Measurements from ENCODE around the gene ZNF608.

ZNF608 gene

DNA sequence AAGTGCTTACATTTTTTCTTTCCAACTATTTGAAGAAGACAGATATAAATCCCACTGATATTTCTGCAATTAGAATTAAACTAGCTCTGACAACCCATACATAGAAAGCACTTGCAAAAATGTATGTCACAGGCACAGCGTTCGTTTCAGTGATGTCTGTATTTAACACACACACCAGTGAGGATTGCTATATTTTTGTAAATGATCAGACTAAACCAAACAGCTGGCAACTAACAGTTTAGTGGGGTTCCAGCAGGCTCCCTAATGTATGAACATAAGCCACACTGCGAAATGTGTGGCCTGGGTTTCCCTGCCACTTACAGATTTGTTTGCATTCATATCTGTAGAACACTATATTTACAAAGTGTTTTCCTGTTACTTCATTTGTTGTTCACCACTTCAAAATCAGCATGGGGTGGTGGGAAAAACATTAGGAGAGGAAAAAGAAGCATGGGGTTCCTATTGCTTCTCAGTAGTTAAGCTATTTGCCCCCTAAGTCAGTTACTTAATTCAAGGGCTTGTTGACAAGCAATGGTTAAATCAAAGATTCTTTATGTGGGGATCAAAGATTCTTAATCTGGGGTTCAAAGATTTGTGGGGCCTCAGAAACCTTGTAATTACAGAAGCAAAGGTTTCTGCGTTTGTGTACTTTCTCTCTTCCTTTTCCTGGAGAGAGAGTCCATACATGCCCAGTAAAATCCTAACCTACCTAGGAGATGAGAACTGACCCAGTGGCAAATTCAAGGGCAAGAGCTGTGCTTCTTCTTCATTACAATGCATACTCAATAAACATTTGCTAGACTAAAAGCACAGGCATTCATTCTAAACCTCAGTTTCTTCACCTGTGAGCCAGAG, 27.1 kb downstream of the ZNF608 start:
- no peak for DNase-seq (ENCODE audit: low spot score)
- in situ Hi-C loops (cut with MboI; ENCODE audit: low pct_unique_long_range_greater_than_20kb, low sequenced_read_pairs, unreplicated experiment): no loop called here
- no peak for TF ChIP-seq CTCF (IDR thresholded peaks at IDR 0.05; ENCODE audit: extremely low read depth, insufficient read depth, missing control alignments)

GRCh38 chr5:124718380-124718789, 28.1 kb downstream of the ZNF608 start:
- no peak for TF ChIP-seq CTCF (IDR thresholded peaks at IDR 0.05; ENCODE audit: extremely low read depth, insufficient read depth, missing control alignments)
- in situ Hi-C loops (cut with MboI; ENCODE audit: low pct_unique_long_range_greater_than_20kb, low sequenced_read_pairs, unreplicated experiment): no loop called here
- DNase-seq (ENCODE audit: low spot score): no peak

GRCh38 chr5:124716169-124716568, 30.3 kb downstream of the ZNF608 start:
- in situ Hi-C loops (cut with MboI; ENCODE audit: low pct_unique_long_range_greater_than_20kb, low sequenced_read_pairs, unreplicated experiment): no loop called here
- TF ChIP-seq CTCF (IDR thresholded peaks at IDR 0.05; ENCODE audit: extremely low read depth, insufficient read depth, missing control alignments): no peak
- no peak for DNase-seq (ENCODE audit: low spot score)

DNA sequence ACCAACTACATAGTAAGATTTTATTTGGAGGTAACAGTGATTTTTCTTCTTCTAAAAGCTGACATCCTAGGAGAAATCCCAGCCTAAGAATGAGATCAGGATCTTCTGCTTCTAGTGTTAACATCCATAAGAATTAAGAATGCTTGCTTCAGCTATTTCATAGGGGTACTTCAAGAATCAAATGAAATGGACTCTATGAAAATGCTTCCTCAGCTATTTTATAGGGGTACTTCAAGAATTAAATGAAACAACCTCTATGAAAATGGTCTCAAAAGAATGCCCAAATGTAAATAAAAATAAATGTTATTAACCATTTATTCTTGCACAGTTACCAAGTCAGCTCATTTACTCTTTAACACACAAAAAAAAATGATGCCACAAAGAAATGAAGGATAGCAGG, 31.5 kb downstream of the ZNF608 start:
- no peak for DNase-seq (ENCODE audit: low spot score)
- in situ Hi-C loops (cut with MboI; ENCODE audit: low pct_unique_long_range_greater_than_20kb, low sequenced_read_pairs, unreplicated experiment): no loop called here
- TF ChIP-seq CTCF (IDR thresholded peaks at IDR 0.05; ENCODE audit: extremely low read depth, insufficient read depth, missing control alignments): no peak

DNA sequence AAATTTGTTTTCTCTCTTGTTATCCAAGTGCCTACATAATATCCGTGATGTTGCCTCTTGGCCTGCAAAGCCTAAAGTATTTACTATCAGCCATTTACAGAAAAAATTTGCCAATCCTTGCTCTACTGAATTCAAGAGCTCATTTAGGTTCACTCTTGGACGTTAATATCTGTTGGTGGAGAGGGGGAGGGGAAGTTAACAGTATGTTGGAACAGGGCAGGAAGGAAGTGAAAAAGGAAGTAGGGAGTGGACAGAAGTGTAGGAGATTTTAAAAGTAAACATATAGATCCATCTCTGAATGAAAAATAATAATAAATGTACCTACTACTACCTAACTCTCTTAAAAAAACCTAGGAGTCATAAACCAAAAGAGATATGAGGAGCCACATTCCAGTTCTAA, 32.8 kb downstream of the ZNF608 start:
- TF ChIP-seq CTCF (IDR thresholded peaks at IDR 0.05; ENCODE audit: extremely low read depth, insufficient read depth, missing control alignments): no peak
- in situ Hi-C loops (cut with MboI; ENCODE audit: low pct_unique_long_range_greater_than_20kb, low sequenced_read_pairs, unreplicated experiment): no loop called here
- DNase-seq (ENCODE audit: low spot score): no peak

DNA sequence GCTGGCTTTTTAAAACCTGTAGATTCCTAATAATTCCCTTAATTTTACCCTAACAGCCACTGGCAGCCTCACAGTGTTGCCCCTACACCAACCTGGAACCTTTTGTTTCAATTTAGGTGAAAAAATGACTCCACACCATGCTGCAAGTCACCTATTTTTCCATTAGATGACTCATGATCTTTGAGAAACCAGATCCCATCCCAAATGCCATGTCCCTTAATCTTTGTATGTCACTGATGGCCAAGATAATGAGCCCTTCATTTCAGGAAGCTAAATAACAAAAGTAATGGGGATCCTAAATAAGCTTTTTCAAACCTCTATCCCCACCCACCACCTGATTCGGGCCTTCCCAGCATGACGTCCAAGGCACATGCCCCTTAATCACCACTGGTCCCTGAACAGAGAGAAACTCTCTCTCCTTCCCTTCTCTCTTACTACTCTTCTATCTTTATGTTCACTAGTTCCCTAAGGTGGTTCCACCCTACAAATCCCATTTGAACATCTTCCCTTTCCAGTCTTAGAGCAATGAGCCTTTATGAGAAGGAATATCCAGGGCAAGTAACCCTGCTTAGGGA, 33.6 kb downstream of the ZNF608 start:
- DNase-seq (ENCODE audit: low spot score): no peak

More for the DNA sequence above, 33.6 kb downstream of the ZNF608 start:
- TF ChIP-seq CTCF (IDR thresholded peaks at IDR 0.05; ENCODE audit: extremely low read depth, insufficient read depth, missing control alignments): no peak
- in situ Hi-C loops (cut with MboI; ENCODE audit: low pct_unique_long_range_greater_than_20kb, low sequenced_read_pairs, unreplicated experiment): no loop called here

All from GM13977 (cell line).